ENCODE results near the gene OR10V1.
"Not testable (repeated sequence)": the region's sequence is repeated elsewhere in the genome, so short reads cannot be mapped to it uniquely, and the experiment has no call there.

The OR10V1 gene

DNA sequence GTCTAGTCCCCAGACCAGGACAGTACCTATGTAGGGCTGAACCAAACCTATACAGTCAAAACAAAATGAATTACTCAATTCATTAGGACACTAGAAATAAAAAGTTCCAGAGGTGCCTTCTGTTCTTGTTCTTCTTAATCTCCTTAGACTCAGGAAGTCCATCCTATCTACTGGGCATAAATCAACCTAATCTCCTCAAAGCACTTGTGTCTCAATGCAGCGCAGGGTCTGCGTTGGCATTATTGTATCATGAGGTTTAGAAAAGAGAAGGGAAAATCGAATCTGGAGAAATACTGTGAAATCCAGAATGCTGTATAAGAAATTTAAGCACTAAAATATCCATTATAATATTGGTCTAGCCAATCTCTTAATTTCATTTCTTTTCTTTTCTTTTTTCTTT is 2.4 kb upstream of the OR10V1 start:
- Histone ChIP-seq H3K4me3 (no peak overlapping the region), H3K4me1 (no peaks in the 10 kb centered on the region), H3K9ac (no peak overlapping the region), H3K36me3 (no peaks in the 10 kb centered on the region), H3K27ac (no peak overlapping the region), H3K4me2 (no peak overlapping the region), H3K9me3 (no peaks in the 10 kb centered on the region), H4K20me1 (no peaks in the 10 kb centered on the region), H3K27me3 (no peaks in the 10 kb centered on the region)
- TF ChIP-seq Cebpa-rat (IDR thresholded peaks at IDR 0.05) = no peak

DNA sequence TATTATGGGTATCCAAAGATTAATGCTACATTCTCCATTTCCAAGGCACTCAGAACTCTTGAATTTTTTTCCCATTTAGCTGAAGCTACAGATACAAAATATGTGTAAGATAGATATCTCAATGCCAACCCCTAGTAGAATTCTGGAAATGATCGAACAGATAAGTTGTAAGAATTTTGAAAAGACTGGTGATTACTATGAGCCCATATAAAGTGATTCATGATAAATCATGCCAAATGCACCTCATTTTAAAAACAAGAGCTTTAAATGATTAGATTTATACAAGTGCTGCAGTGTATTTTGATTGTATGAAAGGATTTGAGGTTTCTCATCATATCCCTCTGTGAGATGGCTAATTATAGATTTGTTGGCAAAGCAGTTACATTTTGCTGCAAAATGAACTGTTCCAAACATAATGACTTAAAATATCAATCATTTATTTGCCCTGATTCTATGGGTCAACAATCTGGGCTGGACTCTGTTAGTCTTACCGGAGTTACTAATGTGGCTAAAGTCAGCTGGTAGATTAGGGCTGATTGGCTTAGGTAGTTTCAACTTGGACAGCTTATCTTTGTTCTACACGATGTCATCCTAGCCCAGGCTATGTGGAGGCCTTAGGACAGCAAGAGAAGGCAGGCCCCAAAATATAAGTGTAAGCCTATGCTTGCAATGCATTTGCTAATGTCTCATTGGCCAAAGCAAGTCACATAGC is 3.4 kb downstream of the OR10V1 start:
- Histone ChIP-seq H3K4me2 (no peak overlapping the region), H4K20me1 (no peaks in the 10 kb centered on the region), H3K36me3 (no peaks in the 10 kb centered on the region), H3K4me3 (no peak overlapping the region), H3K27me3 (no peaks in the 10 kb centered on the region), H3K9ac (no peak overlapping the region), H3K9me3 (no peaks in the 10 kb centered on the region), H3K4me1 (no peaks in the 10 kb centered on the region), H3K27ac (no peak overlapping the region)
- no peak for TF ChIP-seq Cebpa-rat (IDR thresholded peaks at IDR 0.05)

DNA sequence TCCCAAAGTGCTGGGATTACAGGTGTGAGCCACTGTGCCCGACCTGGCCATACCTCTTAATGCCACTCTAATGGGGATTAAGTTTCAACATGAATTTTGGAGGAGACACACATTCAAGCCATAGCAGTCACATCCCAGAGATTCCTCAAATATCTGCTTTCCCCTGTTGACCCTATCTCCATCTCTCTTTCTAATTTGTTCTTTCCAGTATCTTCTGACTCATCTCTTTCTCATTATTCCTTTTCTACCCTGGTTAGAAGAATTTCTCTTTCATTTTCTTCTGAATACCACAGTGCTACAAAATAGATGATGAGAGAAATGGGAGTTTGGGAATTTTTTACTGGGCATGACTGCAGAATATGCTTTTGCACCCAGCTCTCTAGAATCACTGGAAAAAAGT is 5.1 kb downstream of the OR10V1 start:
- Histone ChIP-seq H3K27me3 (no peaks in the 10 kb centered on the region), H3K9me3 (no peaks in the 10 kb centered on the region), H3K4me3 (no peak overlapping the region), H3K27ac (no peak overlapping the region), H3K9ac (no peak overlapping the region), H3K4me1 (no peaks in the 10 kb centered on the region), H4K20me1 (no peaks in the 10 kb centered on the region), H3K36me3 (no peaks in the 10 kb centered on the region), H3K4me2 (no peak overlapping the region)
- no peak for TF ChIP-seq Cebpa-rat (IDR thresholded peaks at IDR 0.05)

DNA sequence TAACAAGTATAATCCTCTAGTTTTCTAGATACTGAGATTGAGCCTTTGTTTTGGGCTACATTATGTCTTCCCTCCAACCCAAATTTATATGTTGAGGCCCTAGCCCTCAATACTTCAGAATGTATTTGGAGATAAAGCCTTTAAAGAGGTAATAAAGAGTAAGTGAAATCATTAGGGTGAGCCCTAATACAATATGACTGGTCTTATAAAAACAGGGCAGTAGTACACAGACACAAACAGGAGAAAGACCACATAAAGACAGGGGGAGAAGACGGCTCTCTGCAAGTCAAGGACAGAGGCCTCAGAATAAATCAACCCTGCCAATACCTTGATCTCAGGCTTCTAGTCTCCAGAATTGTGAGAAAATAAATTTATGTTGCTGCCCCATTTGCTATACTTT is 6.3 kb downstream of the OR10V1 start:
- no peaks in the 10 kb centered on the region for H3K9me3 ChIP-seq
- H3K4me3 ChIP-seq = no peak overlapping the region
- TF ChIP-seq Cebpa-rat (IDR thresholded peaks at IDR 0.05) = no peak
- H3K36me3 ChIP-seq = no peaks in the 10 kb centered on the region
- no peaks in the 10 kb centered on the region for H3K27me3 ChIP-seq
- H3K9ac ChIP-seq = no peak overlapping the region
- H3K4me1 ChIP-seq = no peaks in the 10 kb centered on the region
- no peaks in the 10 kb centered on the region for H4K20me1 ChIP-seq
- H3K27ac ChIP-seq = no peak overlapping the region
- no peak overlapping the region for H3K4me2 ChIP-seq

DNA sequence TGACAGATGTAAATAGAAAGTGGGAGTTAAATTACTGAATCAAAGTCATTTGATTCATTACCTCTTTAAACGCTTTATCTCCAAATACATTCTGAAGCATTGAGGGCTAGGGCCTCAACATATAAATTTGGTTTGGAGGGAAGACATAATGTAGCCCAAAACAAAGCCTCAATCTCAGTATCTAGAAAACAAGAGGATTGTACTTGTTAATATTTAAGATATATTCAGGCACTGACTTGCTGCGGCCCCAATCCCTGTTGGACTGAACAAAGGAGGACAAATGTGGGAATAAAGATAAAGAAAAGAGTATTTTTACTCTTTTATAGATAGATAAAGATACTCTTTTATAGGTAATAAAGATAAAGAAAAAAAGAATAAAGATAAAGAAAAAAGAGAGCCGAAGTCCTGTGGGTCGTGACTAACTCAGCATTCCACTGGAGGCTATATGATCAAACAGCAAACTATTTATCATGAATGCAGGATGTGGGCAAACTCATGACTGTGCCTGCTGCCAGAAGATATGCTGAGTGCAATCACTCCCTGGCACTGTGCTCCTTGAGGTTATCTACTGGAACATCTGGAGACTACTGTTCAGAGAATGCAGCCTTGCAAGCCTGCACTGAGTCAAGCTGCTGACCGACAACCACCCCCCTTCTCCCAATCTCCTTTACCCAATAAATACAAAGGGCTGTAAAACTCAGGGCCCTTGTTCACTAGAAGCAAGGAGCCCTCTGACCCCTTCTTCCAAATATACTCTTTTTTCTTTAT is 6.9 kb downstream of the OR10V1 start:
- Histone ChIP-seq H3K27me3 (no peaks in the 10 kb centered on the region), H3K9ac (no peak overlapping the region), H3K4me3 (no peak overlapping the region)

DNA sequence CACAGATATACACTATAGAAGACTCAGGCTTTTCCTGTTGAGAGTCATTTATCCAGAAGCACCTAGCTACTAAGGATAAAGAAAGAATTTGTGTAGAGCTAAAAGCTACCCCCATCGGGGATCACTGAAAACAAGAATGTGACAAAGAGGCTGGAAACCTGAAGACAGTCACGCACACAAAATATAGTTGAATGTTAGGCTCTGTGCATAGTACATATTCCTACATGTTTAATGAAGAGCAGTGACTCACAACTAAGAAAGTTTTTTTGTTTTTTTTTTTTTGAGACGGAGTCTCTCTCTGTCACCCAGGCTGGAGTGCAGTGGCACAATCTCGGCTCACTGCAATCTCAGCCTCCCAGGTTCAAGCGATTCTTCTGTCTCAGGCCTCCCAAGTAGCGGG is 8.4 kb downstream of the OR10V1 start:
- H3K36me3 ChIP-seq = no peaks in the 10 kb centered on the region
- peaks cover 9% of the 10 kb centered on the region for H3K9me3 ChIP-seq
- H3K4me1 ChIP-seq = no peaks in the 10 kb centered on the region
- no peak overlapping the region for H3K9ac ChIP-seq
- H3K27me3 ChIP-seq = no peaks in the 10 kb centered on the region
- H3K4me3 ChIP-seq = no peak overlapping the region
- no peak for TF ChIP-seq Cebpa-rat (IDR thresholded peaks at IDR 0.05)
- no peak overlapping the region for H3K4me2 ChIP-seq
- no peak overlapping the region for H3K27ac ChIP-seq
- H4K20me1 ChIP-seq = no peaks in the 10 kb centered on the region

More for the DNA sequence above, 6.9 kb downstream of the OR10V1 start:
- TF ChIP-seq Cebpa-rat (IDR thresholded peaks at IDR 0.05) = no peak
- H3K4me2 ChIP-seq = no peak overlapping the region
- H3K27ac ChIP-seq = no peak overlapping the region
- no peaks in the 10 kb centered on the region for H3K9me3 ChIP-seq
- no peaks in the 10 kb centered on the region for H3K4me1 ChIP-seq
- no peaks in the 10 kb centered on the region for H4K20me1 ChIP-seq
- H3K36me3 ChIP-seq = no peaks in the 10 kb centered on the region

DNA sequence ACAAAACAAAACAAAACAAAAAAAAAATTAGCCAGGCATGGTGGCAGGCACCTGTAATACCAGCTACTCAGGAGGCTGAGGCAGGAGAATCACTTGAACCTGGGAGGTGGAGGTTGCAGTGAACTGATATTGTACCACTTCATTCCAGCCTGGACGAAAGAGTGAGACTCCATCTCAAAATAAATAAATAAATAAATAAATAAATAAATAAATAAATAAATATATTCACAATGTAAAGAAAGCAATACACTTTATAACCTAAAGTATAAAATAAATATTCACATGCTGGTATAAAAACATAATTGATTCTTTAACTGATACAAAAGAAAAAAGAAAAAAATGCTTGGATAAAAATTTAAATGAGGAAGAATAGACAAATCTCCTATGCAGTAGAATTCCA is 10.1 kb downstream of the OR10V1 start:
- H3K4me1 ChIP-seq, H3K27ac ChIP-seq, H3K27me3 ChIP-seq, H3K9ac ChIP-seq, H3K4me2 ChIP-seq, H3K36me3 ChIP-seq, H4K20me1 ChIP-seq, H3K4me3 ChIP-seq: not testable (repeated sequence)
- H3K9me3 ChIP-seq = peaks cover 13% of the 10 kb centered on the region

DNA sequence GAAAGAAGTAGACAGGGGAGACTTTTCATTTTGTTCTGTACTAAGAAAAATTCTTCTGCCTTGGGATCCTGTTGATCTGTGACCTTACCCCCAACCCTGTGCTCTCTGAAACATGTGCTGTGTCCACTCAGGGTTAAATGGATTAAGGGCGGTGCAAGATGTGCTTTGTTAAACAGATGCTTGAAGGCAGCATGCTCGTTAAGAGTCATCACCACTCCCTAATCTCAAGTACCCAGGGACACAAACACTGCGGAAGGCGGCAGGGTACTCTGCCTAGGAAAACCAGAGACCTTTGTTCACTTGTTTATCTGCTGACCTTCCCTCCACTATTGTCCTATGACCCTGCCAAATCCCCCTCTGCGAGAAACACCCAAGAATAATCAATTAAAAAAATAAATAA is 13.5 kb downstream of the OR10V1 start:
- H3K9ac ChIP-seq, H3K27ac ChIP-seq, H3K4me1 ChIP-seq, H3K4me3 ChIP-seq, H3K27me3 ChIP-seq, H4K20me1 ChIP-seq, H3K4me2 ChIP-seq, H3K36me3 ChIP-seq: not testable (repeated sequence)
- H3K9me3 ChIP-seq = peaks cover 13% of the 10 kb centered on the region

DNA sequence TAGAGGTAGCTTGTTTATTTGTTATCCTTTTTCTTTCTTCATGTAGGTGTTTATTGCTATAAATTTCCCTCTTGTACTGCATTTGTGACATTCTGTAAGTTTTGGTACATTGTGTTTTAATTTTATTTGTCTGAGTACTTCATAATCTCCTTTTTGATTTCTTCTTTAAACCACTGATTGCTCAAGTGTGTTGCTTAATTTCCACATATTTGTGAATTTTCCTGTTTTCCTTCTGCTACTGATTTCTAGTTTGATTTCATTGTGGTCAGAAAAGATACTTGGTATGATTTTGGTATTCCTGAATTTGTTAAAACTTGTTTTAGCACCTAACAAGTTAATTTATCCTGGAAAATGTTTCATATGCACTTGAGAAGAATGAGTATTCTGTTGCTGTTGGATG is 15.1 kb downstream of the OR10V1 start:
- Histone ChIP-seq H3K27ac (no peak overlapping the region), H3K27me3 (no peaks in the 10 kb centered on the region), H3K4me1 (no peaks in the 10 kb centered on the region), H3K36me3 (no peaks in the 10 kb centered on the region), H3K9me3 (peaks cover 13% of the 10 kb centered on the region), H3K4me2 (no peak overlapping the region), H3K4me3 (no peak overlapping the region), H3K9ac (no peak overlapping the region), H4K20me1 (no peaks in the 10 kb centered on the region)
- no peak for TF ChIP-seq Cebpa-rat (IDR thresholded peaks at IDR 0.05)

DNA sequence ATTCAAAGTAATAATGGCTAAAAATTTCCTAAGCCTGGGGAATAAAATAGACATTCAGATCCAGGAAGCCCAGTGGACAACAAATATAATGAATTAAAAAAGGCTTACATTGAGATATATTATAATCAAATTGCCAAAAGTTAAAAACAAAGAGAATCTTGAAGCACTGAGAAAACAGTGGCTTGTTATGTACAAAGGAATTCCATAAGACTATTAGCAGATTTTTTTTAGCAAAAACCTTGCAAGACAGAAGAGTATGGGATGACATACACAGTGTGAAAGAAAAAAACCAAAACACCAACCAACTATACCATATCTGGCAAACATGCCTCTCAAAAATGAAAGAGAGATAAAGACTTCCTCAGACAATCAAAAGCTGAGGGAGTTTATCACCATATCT is 20.7 kb downstream of the OR10V1 start:
- TF ChIP-seq Cebpa-rat (IDR thresholded peaks at IDR 0.05) = no peak
- Histone ChIP-seq H3K36me3 (no peaks in the 10 kb centered on the region), H3K4me3 (no peak overlapping the region), H3K4me1 (peaks cover 13% of the 10 kb centered on the region), H3K27ac (no peak overlapping the region), H4K20me1 (no peaks in the 10 kb centered on the region), H3K4me2 (no peak overlapping the region), H3K27me3 (no peaks in the 10 kb centered on the region), H3K9me3 (peaks cover 17% of the 10 kb centered on the region), H3K9ac (no peak overlapping the region)
